ENCODE data around the gene CDK14.

- no peak for TF ChIP-seq CTCF (IDR thresholded peaks at IDR 0.05)
- no peak for TF ChIP-seq POLR2A (IDR thresholded peaks at IDR 0.05)
- no peak for TF ChIP-seq EP300 (IDR thresholded peaks at IDR 0.05)
Measured at GRCh38 chr7:90817151-90817550, 221.0 kb downstream of the CDK14 start.

Data from ovary (tissue), 3 donors.